ENCODE measurements around the gene MAP3K20.
"Not testable (repeated sequence)": the region's sequence is repeated elsewhere in the genome, so short reads cannot be mapped to it uniquely, and the experiment has no call there.

Gene MAP3K20

DNA sequence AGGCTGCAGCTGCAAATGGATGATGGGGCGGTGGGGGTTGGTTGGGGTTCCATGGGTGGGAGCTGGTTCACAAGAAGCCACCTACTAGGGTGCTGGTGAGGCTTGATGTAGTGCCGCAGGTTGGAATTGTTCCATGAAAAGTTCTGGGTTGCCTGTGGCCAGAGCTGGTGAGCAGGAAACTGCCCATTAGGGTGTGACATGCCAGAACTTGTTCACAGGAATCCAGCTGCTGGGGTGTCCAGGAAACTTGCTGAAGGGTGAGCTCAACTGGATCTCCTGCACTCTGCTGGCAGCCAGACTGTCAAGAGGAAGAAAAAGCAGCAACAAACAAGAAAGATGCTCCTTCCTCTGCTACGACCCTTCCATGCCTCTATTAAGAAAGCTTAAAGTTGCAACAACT, 48.8 kb downstream of the MAP3K20 start:
- DNase-seq (ENCODE audit: low spot score) = no peak

- no peak for DNase-seq (ENCODE audit: low spot score)
Observed at GRCh38 chr2:173126819-173127218, 51.2 kb downstream of the MAP3K20 start.

- not testable (repeated sequence) for DNase-seq (ENCODE audit: low spot score)
Observed at GRCh38 chr2:173128132-173128531, 52.5 kb downstream of the MAP3K20 start.

- no peak for DNase-seq (ENCODE audit: low spot score)
Observed at GRCh38 chr2:173130496-173131465, 55.1 kb downstream of the MAP3K20 start.

GRCh38 chr2:173132531-173132930, 56.9 kb downstream of the MAP3K20 start:
- no peak for DNase-seq (ENCODE audit: low spot score)

DNA sequence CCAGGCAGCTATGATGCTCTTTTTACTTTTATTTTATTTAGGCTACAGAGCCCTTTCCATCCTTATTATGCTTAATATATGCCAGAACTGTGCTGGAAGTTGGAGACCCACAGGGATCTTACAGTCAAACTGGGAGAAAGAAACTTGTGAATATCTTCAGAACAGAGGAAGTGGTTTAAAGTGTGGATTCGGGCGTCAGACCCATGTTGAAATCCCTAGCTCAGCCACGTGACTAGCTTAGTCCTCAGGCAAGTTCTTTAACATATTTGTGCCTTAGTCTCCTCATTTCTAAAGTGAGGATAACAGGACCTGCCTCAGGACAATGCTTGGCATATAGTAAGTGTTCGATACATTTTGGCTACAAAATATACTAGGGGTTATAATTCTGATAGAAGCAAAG, 59.1 kb downstream of the MAP3K20 start:
- peak; percentile 9 for DNase-seq (ENCODE audit: low spot score)

GRCh38 chr2:173136067-173136466, 60.4 kb downstream of the MAP3K20 start:
- DNase-seq (ENCODE audit: low spot score) = no peak

- DNase-seq (ENCODE audit: low spot score) = no peak
Observed at GRCh38 chr2:173136599-173136998, 61.0 kb downstream of the MAP3K20 start.

- DNase-seq (ENCODE audit: low spot score) = no peak
Observed at GRCh38 chr2:173137610-173138009, 62.0 kb downstream of the MAP3K20 start.

DNA sequence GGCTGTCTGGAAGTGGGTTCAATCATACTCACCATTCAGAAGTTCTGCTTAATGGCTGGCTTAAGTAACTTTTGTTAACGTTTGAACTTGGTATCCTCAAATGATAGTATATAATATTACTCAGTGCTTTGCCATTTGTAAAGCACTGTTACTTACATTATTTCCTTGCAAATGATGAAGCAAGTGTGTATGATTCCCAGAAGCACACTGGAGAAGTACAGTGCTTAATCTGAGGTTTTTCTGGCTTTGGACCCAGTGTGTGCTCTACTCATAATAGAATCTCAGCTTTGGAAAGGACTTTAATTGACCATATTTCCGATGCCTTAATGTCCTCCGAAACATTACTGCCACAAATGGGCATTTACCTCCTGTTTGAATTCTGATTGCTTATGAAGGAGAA, 63.3 kb downstream of the MAP3K20 start:
- DNase-seq (ENCODE audit: low spot score) = no peak

GRCh38 chr2:173141666-173142065, 66.0 kb downstream of the MAP3K20 start:
- DNase-seq (ENCODE audit: low spot score) = no peak

DNA sequence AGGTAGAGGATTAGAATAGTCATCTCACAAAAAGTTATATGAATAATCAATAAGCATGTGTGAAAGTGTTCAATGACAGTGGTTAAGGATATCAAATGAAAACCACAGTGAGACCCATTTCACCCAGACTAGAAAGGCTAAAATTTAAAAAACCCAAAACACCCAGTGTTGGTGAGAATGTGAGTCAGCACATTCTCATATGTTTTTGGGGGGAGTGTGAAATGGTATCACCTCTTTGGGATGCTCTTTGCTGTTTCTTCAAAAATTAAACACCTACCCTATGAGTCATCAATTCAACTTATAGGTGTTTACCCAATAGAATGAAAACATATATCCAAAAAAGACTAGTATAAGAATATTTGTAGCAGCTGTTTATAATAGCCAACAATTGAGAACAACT, 69.8 kb downstream of the MAP3K20 start:
- DNase-seq (ENCODE audit: low spot score) = no peak

GRCh38 chr2:173146590-173146989, 70.9 kb downstream of the MAP3K20 start:
- no peak for DNase-seq (ENCODE audit: low spot score)

DNA sequence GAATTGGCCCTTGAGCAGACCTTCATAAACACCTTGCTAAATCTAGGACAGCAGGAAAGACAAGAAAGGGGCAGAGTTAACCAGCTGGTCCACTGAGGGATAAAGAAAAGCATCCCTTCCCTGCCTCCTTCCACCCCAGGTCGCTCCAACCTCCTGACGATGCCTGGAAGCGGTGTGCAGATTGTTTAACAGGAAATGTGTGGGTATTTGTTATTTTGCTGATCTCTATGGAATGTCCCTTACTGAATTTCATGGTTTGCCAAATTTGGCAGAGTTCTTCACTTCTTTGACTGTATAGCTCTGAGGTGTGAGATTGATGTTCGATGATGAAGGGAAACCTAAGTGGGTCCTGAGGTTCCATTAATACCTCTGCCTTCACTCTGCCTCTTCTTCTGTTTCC, 72.9 kb downstream of the MAP3K20 start:
- no peak for DNase-seq (ENCODE audit: low spot score)

GRCh38 chr2:173149491-173149890, 73.8 kb downstream of the MAP3K20 start:
- no peak for DNase-seq (ENCODE audit: low spot score)

DNA sequence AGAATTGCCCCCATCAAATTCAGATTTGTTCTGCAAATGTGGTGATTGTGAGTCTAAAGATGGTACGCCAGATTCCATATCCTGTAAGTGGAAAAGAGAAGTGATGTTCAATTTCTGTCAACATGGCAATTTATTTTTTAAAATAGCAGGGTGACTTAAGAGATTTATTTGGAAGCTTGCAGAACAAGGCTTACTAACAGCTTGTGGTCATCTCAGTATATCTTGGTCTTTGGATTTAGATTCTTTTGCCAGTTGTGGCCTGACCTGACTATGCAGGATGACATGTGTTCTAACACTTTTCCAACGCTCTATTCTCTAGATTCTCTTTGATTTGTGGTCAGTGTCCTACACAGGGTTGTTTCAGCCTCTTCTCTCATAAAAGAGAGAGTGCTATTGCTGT, 74.4 kb downstream of the MAP3K20 start:
- DNase-seq (ENCODE audit: low spot score) = no peak

- no peak for DNase-seq (ENCODE audit: low spot score)
Observed at GRCh38 chr2:173150963-173151362, 75.3 kb downstream of the MAP3K20 start.

DNA sequence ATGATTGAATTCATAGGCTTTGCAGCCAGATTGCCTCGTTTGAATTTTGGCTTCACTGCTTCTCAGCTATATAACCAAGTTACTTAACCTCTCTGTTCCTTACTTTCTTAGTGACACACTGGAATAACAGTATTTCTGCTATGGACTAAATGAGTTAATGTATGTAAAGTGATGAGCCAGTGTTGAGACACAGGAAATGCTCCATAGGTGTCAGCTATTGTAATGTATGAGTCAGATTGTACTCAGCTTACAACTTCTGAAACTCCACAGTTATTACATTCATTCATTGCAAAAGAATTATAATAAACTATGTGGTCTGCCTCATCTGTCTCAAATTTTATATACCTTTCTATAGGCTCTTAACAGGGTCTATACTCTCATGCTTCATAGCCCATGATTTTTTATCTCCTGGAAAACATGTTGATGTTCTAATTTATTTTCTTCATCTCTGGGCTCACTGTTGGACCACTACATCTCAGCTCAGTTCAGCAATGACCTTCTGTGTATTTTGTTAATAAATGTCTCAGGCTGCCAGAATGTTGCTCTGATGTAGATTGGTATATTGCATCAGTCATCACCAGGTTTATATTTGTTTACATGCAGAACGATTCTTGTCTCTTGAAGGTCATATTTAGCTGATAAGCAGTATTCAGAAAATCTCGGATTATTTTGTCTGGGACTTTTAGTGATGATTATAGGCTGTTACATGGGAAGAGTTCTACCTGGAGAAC, 76.2 kb downstream of the MAP3K20 start:
- no peak for DNase-seq (ENCODE audit: low spot score)

GRCh38 chr2:173153301-173153885, 77.7 kb downstream of the MAP3K20 start:
- no peak for DNase-seq (ENCODE audit: low spot score)

DNA sequence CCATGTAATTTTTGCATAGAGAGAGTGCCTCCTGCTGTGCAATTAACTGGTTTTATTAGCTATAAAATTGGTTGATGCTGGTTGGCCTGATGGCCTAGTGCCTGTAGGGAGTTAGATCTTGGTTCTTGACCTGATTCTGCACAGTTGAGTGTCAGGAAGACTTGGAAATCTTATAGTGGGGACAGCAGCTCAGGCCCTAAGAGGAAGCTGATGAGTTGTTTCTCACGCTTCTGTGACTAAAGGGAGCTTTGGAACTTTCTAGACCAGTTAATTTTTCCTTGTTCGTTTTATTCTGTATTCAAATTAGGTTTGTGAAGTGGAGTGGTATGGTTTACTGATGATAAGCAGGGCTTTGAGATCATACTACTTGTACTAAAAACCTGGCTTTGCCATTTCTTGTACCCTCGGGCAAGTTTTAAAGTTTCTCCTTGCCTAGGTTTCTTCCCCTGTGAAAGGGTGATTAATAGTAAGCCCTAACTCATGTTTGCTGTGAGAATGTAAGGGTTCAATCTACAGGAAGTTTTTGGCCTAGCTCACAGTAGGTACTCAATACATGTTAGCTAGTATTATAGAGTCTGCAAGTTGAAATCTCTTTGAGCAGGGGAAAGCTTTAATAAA, 82.1 kb downstream of the MAP3K20 start:
- DNase-seq (ENCODE audit: low spot score) = no peak

DNA sequence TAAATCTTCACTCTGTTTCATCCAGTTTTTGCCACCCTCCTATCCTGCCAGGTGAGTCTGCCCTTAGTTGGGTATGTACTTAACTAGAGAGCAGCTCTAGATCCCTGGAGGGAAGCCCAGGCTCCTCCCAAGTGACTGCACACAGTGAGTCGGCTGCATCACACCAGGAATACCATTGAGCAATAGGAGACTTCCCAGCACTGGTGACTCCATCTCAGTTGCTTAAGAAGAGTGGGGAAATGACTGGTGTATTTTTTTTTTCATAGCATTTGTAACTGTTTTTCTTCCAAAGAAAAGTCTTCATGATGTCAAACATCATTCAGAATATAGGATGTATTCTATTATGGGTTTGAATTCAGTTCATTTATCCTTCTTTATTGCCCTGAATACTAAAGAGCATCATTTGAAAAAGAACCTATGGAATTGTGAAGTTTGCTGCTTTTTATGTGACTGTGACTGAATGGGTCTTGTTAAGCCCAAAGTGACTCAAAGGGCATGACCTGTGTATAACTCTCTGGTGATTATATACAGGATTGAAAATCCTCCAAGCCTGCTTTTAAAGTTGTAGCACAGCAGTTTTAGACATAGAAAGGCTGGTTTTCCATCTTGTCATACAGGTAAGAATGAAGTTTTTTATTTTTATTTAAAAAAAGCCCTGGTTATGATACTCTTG, 84.3 kb downstream of the MAP3K20 start:
- DNase-seq (ENCODE audit: low spot score) = no peak

DNA sequence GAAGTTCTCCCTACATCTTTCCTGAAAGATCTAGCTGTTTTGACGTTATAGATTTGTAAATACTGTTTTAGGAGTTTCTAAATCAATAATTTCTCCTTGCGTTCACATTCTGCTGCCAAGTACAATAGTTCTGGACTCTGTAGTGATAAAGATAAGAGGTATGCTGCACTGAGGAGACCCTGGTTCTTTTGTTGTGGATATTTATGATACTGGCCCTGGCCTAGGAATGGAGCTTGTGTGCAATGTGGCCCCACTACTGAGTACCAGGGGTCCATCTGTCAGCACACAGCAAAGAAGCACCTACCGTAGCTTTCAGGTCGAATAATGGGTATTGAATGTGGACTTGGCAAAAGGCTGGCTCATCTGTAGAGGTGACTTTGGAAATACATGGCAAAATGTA, 85.0 kb downstream of the MAP3K20 start:
- DNase-seq (ENCODE audit: low spot score) = no peak

Measured in pons (tissue), 1 donor.